GM18907 (cell line): Measurements from ENCODE around the gene SEZ6L.

Experiments
- ATAC-seq: cut with Tn5 transposase; IDR thresholded peaks from one replicate; pipeline ENCODE4 v1.9.1; 2021; ENCODE audit warnings: mild to moderate bottlenecking, moderate library complexity; ENCODE audit not compliant: unreplicated experiment

Gene SEZ6L

GRCh38 chr22:26291940-26292666 is 122.8 kb downstream of the SEZ6L start:
- no peak for ATAC-seq

GRCh38 chr22:26292667-26292995 is 123.4 kb downstream of the SEZ6L start:
- ATAC-seq = no peak

- no peak for ATAC-seq
These were observed 126.4 kb downstream of the SEZ6L start for GRCh38 chr22:26295563-26296126.

- ATAC-seq = no peak
These were observed 129.5 kb downstream of the SEZ6L start for GRCh38 chr22:26298605-26299310.

GRCh38 chr22:26302726-26303125 is 133.5 kb downstream of the SEZ6L start:
- no peak for ATAC-seq

GRCh38 chr22:26303475-26303874 is 134.2 kb downstream of the SEZ6L start:
- ATAC-seq = no peak

GRCh38 chr22:26304730-26305129 is 135.5 kb downstream of the SEZ6L start:
- no peak for ATAC-seq

GRCh38 chr22:26308467-26308866 is 139.2 kb downstream of the SEZ6L start:
- no peak for ATAC-seq

- ATAC-seq = no peak
These were observed 141.4 kb downstream of the SEZ6L start for GRCh38 chr22:26310616-26311015.

- ATAC-seq = no peak
These were observed 144.0 kb downstream of the SEZ6L start for GRCh38 chr22:26313291-26313690.

GRCh38 chr22:26314171-26314570 is 144.9 kb downstream of the SEZ6L start:
- no peak for ATAC-seq

- no peak for ATAC-seq
These were observed 145.4 kb downstream of the SEZ6L start for GRCh38 chr22:26314656-26315055.

GRCh38 chr22:26316732-26317285 is 147.5 kb downstream of the SEZ6L start:
- no peak for ATAC-seq

- no peak for ATAC-seq
These were observed 149.7 kb downstream of the SEZ6L start for GRCh38 chr22:26318975-26319374.

GRCh38 chr22:26320447-26320846 is 151.2 kb downstream of the SEZ6L start:
- no peak for ATAC-seq

GRCh38 chr22:26321469-26321913 is 152.2 kb downstream of the SEZ6L start:
- no peak for ATAC-seq

GRCh38 chr22:26322179-26322905 is 153.1 kb downstream of the SEZ6L start:
- ATAC-seq = no peak

- ATAC-seq = no peak
These were observed 153.8 kb downstream of the SEZ6L start for GRCh38 chr22:26323013-26323412.

GRCh38 chr22:26324150-26324549 is 154.9 kb downstream of the SEZ6L start:
- no peak for ATAC-seq

- no peak for ATAC-seq
These were observed 156.4 kb downstream of the SEZ6L start for GRCh38 chr22:26325641-26326040.

- no peak for ATAC-seq
These were observed 157.5 kb downstream of the SEZ6L start for GRCh38 chr22:26326803-26327202.
